Stimulated activated CD8-positive, alpha-beta memory T cell treated with anti-CD3 and anti-CD28 coated beads, Interleukin-15, amount 100 ng/mL, for 24 hours (primary cell): ENCODE measurements around the gene MINDY4B.

ENCODE experiments used
- DNase-seq: peaks from one replicate; pipeline ENCODE4 v3.0.0-alpha.2; 2020; ENCODE audit warnings: low read depth

The MINDY4B gene

GRCh38 chr3:150844484-150844883 lies 60.8 kb downstream of the MINDY4B start:
- DNase-seq, result no peak

GRCh38 chr3:150843241-150843640 lies 62.0 kb downstream of the MINDY4B start:
- DNase-seq, result no peak

- no peak for DNase-seq
Observed at GRCh38 chr3:150840802-150841515, 64.3 kb downstream of the MINDY4B start.

- DNase-seq, result no peak
Observed at GRCh38 chr3:150830745-150831144, 74.5 kb downstream of the MINDY4B start.

GRCh38 chr3:150830094-150830681 lies 75.1 kb downstream of the MINDY4B start:
- no peak for DNase-seq

GRCh38 chr3:150829408-150829807 lies 75.8 kb downstream of the MINDY4B start:
- no peak for DNase-seq

- no peak for DNase-seq
Observed at GRCh38 chr3:150828997-150829396, 76.2 kb downstream of the MINDY4B start.

GRCh38 chr3:150828261-150828660 lies 77.0 kb downstream of the MINDY4B start:
- no peak for DNase-seq

- no peak for DNase-seq
Observed at GRCh38 chr3:150826466-150827282, 78.6 kb downstream of the MINDY4B start.

- no peak for DNase-seq
Observed at GRCh38 chr3:150825916-150826377, 79.3 kb downstream of the MINDY4B start.

- DNase-seq, result no peak
Observed at GRCh38 chr3:150825192-150825915, 79.9 kb downstream of the MINDY4B start.

- no peak for DNase-seq
Observed at GRCh38 chr3:150823277-150823676, 82.0 kb downstream of the MINDY4B start.

- DNase-seq, result no peak
Observed at GRCh38 chr3:150822636-150823035, 82.6 kb downstream of the MINDY4B start.
